Endodermal cell (in vitro differentiated cells): Measurements from ENCODE around the gene TSPAN9. TPM values are rescaled to one million over a fixed set of nuclear protein-coding genes. Genes with fewer than 3 reads are reported as not detected.

ENCODE experiments used
- DNase-seq: peaks from one replicate; pipeline ENCODE4 v3.0.0-alpha.2; 2017
- H3K27ac ChIP-seq: 2 replicates; pipeline ENCODE4 v1.5.1; 2013; ENCODE audit warnings: mild to moderate bottlenecking, low read depth, low read length, moderate library complexity
- H3K27me3 ChIP-seq: 2 replicates; pipeline ENCODE4 v1.6.1; 2013; ENCODE audit warnings: mild to moderate bottlenecking, low read length, moderate library complexity; ENCODE audit not compliant: insufficient read depth, control insufficient read depth, poor library complexity, severe bottlenecking
- H3K36me3 ChIP-seq: 2 replicates; pipeline ENCODE4 v1.7.0; 2013; ENCODE audit warnings: mild to moderate bottlenecking, low read length, moderate library complexity; ENCODE audit not compliant: control insufficient read depth, insufficient read depth
- H3K4me1 ChIP-seq: one replicate; pipeline ENCODE4 v1.7.0; 2013; ENCODE audit warnings: low read length; ENCODE audit not compliant: control insufficient read depth, insufficient read depth
- H3K4me3 ChIP-seq: 2 replicates; pipeline ENCODE4 v1.5.1; 2013; ENCODE audit warnings: mild to moderate bottlenecking, low read length, moderate library complexity
- H3K9ac ChIP-seq: 2 replicates; pipeline ENCODE4 v1.6.1; 2013; ENCODE audit warnings: mild to moderate bottlenecking, low read length, moderate library complexity; ENCODE audit not compliant: poor library complexity, severe bottlenecking; ENCODE audit errors: extremely low read depth
- H3K9me3 ChIP-seq: 2 replicates; pipeline ENCODE4 v1.6.1; 2013; ENCODE audit warnings: mild to moderate bottlenecking, low read length, moderate library complexity; ENCODE audit not compliant: control insufficient read depth
- H3K27ac Mint-ChIP-seq: 2 replicates; pipeline ENCODE4 v1.8.0; 2020; ENCODE audit warnings: mixed read lengths
- H3K27me3 Mint-ChIP-seq: 2 replicates; pipeline ENCODE4 v1.8.0; 2021; ENCODE audit warnings: mild to moderate bottlenecking, mixed read lengths; ENCODE audit not compliant: insufficient read depth
- H3K36me3 Mint-ChIP-seq: 2 replicates; pipeline ENCODE4 v1.8.0; 2020; ENCODE audit warnings: low read depth, mixed read lengths
- H3K4me1 Mint-ChIP-seq: 2 replicates; pipeline ENCODE4 v1.8.0; 2020; ENCODE audit warnings: mixed read lengths
- H3K4me3 Mint-ChIP-seq: 2 replicates; pipeline ENCODE4 v1.8.0; 2020; ENCODE audit warnings: mild to moderate bottlenecking, moderate library complexity, mixed read lengths
- H3K9me3 Mint-ChIP-seq: 2 replicates; pipeline ENCODE4 v1.8.0; 2020; ENCODE audit warnings: mild to moderate bottlenecking, mixed read lengths
- WGBS, 2 experiments: methylation state at CpG; one replicate each; pipeline versions ENCODE4 v1.1.5 to v1.1.7; 2013; ENCODE audit warnings: missing lambda C conversion rate in 2 of 2, mixed read lengths in 1 of 2; ENCODE audit not compliant: insufficient coverage in 1 of 2, insufficient read length in 1 of 2; 5-methylcytosine and 5-hydroxymethylcytosine counted together
- total RNA-seq, 2 donors: library from RNA; stranded (reverse); fragmentation: NEBNext Ultra II Directional in 1 of 2; extraction: Animal tissue kit (Norgen Biotek cat#: 25700) in 1 of 2; gene quantifications; 2 replicates in 1 of 2; 3 replicates in 1 of 2; pipeline ENCODE4 v1.2.1, GENCODE V29; 2021
- TF ChIP-seq, protein P1 (sequence below): fragments of 200-600 bp; sonication (generic); conservative IDR thresholded peaks from 2 replicates; pipeline ENCODE4 v1.5.0; 2021; ENCODE audit warnings: antibody characterized with exemption, mild to moderate bottlenecking

Gene TSPAN9
- total RNA-seq, 2 donors from 2014 or later = 31.9 to 80.8 TPM

DNA sequence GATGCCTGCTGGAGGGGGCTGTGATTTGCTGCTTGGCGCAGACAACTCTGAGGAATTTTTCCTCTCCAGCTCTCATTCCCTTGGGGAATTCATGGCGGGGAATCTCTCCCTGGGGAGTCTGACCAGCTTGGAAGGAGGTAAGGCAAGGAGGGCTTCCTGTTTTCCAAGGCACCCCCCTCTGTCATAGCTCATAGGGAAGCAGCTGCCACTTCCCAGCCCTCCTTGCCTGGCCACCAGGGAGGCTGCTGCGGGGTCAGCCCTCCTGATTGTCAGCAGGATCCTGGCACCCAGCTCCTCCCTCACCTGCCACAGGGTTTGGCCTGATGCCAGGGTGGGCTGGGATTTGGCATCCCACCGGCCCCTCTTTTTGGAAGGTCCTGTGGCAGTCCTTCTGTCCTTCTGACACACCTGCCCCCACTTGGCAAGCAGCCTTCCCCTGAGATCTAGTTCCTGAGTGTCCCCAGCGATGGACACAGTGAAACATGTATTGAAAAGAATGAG lies 74.9 kb downstream of the TSPAN9 start:
- peak overlapping the region; percentile 65 for H3K27ac Mint-ChIP-seq
- peak; percentile 93 for DNase-seq
- no peaks in the 10 kb centered on the region for H3K27me3 ChIP-seq
- peak overlapping the region; percentile 9 for H3K4me3 Mint-ChIP-seq
- H3K36me3 ChIP-seq = no peaks in the 10 kb centered on the region
- no peaks in the 10 kb centered on the region for H3K9me3 ChIP-seq
- peaks cover 8% of the 10 kb centered on the region for H3K4me1 ChIP-seq
- TF ChIP-seq, protein P1, sequence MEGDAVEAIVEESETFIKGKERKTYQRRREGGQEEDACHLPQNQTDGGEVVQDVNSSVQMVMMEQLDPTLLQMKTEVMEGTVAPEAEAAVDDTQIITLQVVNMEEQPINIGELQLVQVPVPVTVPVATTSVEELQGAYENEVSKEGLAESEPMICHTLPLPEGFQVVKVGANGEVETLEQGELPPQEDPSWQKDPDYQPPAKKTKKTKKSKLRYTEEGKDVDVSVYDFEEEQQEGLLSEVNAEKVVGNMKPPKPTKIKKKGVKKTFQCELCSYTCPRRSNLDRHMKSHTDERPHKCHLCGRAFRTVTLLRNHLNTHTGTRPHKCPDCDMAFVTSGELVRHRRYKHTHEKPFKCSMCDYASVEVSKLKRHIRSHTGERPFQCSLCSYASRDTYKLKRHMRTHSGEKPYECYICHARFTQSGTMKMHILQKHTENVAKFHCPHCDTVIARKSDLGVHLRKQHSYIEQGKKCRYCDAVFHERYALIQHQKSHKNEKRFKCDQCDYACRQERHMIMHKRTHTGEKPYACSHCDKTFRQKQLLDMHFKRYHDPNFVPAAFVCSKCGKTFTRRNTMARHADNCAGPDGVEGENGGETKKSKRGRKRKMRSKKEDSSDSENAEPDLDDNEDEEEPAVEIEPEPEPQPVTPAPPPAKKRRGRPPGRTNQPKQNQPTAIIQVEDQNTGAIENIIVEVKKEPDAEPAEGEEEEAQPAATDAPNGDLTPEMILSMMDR = peak; percentile 19
- peaks cover 10% of the 10 kb centered on the region for H3K36me3 Mint-ChIP-seq
- H3K27me3 Mint-ChIP-seq = no peaks in the 10 kb centered on the region
- H3K4me3 ChIP-seq = no peak overlapping the region
- no peak overlapping the region for H3K27ac ChIP-seq
- H3K9me3 Mint-ChIP-seq = no peaks in the 10 kb centered on the region
- 33 to 84% methylated on average over 1 to 5 of the region's 5 CpGs for WGBS, 2 experiments
- no peak overlapping the region for H3K9ac ChIP-seq
- H3K4me1 Mint-ChIP-seq = peaks cover 41% of the 10 kb centered on the region

DNA sequence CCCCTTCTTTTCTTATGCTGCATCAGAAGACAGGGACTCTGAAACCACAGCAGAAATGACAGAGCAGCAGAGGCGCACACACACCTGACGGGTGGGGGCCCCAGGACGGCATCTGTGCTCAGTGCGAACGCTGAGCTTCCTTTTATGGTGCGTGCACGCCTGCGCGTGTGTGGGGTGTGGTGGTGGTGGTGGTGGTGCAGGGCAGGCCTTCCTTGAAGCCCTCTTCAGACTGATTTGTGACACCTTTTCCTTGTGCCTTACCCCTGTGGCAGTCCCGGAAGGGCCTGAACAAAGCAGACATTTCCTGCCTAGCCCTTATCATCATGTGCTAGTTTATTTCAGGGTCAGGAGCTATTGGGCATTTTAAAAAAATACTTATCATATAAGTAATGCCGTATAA lies 75.7 kb downstream of the TSPAN9 start:
- no peaks in the 10 kb centered on the region for H3K36me3 ChIP-seq
- H3K27ac ChIP-seq = no peak overlapping the region
- H3K36me3 Mint-ChIP-seq = peaks cover 16% of the 10 kb centered on the region
- no peaks in the 10 kb centered on the region for H3K27me3 ChIP-seq
- TF ChIP-seq, protein P1 = no peak
- H3K27me3 Mint-ChIP-seq = no peaks in the 10 kb centered on the region
- no peaks in the 10 kb centered on the region for H3K9me3 ChIP-seq
- H3K4me3 ChIP-seq = no peak overlapping the region
- peak overlapping the region; percentile 26 for H3K27ac Mint-ChIP-seq
- 95% methylated on average over 11 of the region's 11 CpGs; no CpG with 5 or more reads in 1 of the 2 experiments for WGBS, 2 experiments
- peaks cover 41% of the 10 kb centered on the region for H3K4me1 Mint-ChIP-seq
- no peaks in the 10 kb centered on the region for H3K9me3 Mint-ChIP-seq
- H3K4me1 ChIP-seq = peaks cover 8% of the 10 kb centered on the region
- no peak overlapping the region for H3K4me3 Mint-ChIP-seq
- no peak overlapping the region for H3K9ac ChIP-seq
- DNase-seq = no peak

DNA sequence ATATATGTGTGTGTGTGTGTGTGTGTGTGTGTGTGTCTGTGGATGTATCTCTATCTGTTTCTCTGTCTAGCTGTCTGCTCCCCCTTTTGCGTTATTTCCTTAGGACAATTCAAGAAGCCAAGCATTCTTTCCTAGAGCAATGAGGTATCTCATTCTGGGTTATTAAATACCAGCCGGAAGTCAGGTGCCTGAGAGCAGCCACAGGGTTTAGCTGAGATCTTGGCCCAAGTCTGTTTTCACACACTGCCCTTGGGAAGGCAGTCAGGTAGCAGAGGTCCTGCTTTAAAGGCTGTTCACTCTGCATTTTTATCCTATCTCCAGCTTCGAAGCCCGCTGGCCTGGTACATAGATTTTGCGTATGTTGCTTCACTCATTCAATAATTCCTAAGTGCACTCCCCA lies 76.8 kb downstream of the TSPAN9 start:
- Histone ChIP-seq H3K27me3 (no peaks in the 10 kb centered on the region), H3K36me3 (no peaks in the 10 kb centered on the region), H3K4me3 (no peak overlapping the region), H3K27ac (no peak overlapping the region), H3K4me1 (peaks cover 8% of the 10 kb centered on the region), H3K9ac (no peak overlapping the region), H3K9me3 (no peaks in the 10 kb centered on the region)
- Mint-ChIP-seq H3K4me1 (peaks cover 45% of the 10 kb centered on the region), H3K36me3 (peaks cover 23% of the 10 kb centered on the region), H3K9me3 (no peaks in the 10 kb centered on the region), H3K4me3 (no peak overlapping the region), H3K27ac (no peak overlapping the region), H3K27me3 (no peaks in the 10 kb centered on the region)
- TF ChIP-seq, protein P1 = no peak
- DNase-seq = no peak
- WGBS, 2 experiments = 83 to 96% methylated on average over 4 to 5 of the region's 5 CpGs
